Ovary (tissue), 3 donors: ENCODE data around the gene TRAM2.

Source experiments
- POLR2A ChIP-seq: fragments of 450-650 bp; IDR thresholded peaks from one replicate; pipeline ENCODE4 v1.6.1; 2017; ENCODE audit warnings: antibody characterized with exemption, mild to moderate bottlenecking, moderate library complexity
- TF ChIP-seq, protein P1 (sequence below), 3 donors: fragments of 450-650 bp in 2 of 3; fragments of 200-600 bp in 1 of 3; IDR thresholded peaks; one replicate each; pipeline versions ENCODE4 v1.5.1 to v1.8.0; 2016 to 2022; ENCODE audit warnings: antibody characterized with exemption in 3 of 3, mild to moderate bottlenecking in 1 of 3
- donor health status: DM: no; HTN: no; CAD: no.

DNA sequence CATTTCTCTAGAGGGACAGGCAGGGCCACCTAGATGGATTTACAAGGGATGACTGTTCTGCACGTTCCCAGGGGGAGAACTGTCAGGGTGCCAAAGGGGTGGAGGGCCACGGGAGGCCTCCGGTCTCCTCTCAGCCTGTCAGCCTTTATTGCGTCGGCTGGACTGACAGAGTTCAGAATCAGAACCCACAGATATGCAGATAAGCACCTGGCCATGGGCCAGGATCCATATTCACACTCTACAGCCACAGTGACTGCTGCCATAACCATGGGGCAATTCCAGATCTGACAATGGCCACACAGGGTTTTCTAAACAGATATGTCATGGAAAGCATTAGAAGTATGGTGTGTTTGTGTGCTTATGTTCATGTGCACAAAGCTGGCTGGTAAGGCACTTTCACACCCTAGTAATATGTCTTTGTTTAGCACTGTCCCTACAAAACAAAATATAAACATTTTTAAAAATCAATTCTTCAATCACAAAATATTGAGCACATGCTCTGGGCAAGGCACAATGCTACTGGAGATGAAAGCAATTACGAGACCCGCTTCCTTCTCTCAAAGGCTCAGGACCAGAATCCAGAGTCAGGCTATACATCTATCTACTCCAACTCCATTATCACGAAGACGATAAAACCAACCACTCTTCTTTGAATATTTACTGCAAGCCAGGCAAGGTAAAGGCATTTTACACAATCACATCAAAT is 29.1 kb downstream of the TRAM2 start:
- no peak for TF ChIP-seq POLR2A
- TF ChIP-seq, protein P1, sequence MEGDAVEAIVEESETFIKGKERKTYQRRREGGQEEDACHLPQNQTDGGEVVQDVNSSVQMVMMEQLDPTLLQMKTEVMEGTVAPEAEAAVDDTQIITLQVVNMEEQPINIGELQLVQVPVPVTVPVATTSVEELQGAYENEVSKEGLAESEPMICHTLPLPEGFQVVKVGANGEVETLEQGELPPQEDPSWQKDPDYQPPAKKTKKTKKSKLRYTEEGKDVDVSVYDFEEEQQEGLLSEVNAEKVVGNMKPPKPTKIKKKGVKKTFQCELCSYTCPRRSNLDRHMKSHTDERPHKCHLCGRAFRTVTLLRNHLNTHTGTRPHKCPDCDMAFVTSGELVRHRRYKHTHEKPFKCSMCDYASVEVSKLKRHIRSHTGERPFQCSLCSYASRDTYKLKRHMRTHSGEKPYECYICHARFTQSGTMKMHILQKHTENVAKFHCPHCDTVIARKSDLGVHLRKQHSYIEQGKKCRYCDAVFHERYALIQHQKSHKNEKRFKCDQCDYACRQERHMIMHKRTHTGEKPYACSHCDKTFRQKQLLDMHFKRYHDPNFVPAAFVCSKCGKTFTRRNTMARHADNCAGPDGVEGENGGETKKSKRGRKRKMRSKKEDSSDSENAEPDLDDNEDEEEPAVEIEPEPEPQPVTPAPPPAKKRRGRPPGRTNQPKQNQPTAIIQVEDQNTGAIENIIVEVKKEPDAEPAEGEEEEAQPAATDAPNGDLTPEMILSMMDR (IDR thresholded peaks at IDR 0.05): no peak
